Fibroblast of the conjunctiva (primary cell): ENCODE measurements around the gene CEACAM16.
"Not testable (repeated sequence)": the region's sequence is repeated elsewhere in the genome, so short reads cannot be mapped to it uniquely, and the experiment has no call there.

Experiments
- DNase-seq: peaks from one replicate; pipeline ENCODE4 v3.0.0-alpha.2; 2010; ENCODE audit warnings: low read depth

Gene CEACAM16

DNA sequence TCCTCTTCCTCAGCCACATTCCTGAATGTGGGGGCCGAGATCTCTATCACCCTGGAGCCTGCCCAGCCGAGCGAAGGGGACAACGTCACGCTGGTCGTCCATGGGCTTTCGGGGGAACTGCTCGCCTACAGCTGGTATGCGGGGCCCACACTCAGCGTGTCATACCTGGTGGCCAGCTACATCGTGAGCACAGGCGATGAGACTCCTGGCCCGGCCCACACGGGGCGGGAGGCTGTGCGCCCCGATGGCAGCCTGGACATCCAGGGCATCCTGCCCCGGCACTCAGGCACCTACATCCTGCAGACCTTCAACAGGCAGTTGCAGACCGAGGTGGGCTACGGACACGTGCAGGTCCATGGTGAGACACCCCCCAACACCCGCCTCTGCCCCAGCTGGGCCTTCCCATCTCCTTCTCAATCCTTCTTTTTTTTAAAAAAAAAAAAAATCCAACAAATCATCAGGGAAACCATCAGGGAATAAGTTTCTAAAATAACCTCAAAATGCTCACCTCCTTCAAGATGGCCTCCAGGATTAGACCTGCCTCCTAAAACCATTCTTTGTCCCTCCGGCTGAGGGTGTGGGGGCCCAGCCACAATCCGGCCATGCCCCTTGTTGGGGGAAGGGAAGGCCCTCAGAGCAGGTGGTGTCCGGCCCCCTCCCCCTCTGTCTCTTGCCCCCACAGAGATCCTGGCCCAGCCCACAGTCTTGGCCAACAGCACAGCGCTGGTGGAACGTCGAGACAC, 4.6 kb downstream of the CEACAM16 start:
- no peak for DNase-seq

DNA sequence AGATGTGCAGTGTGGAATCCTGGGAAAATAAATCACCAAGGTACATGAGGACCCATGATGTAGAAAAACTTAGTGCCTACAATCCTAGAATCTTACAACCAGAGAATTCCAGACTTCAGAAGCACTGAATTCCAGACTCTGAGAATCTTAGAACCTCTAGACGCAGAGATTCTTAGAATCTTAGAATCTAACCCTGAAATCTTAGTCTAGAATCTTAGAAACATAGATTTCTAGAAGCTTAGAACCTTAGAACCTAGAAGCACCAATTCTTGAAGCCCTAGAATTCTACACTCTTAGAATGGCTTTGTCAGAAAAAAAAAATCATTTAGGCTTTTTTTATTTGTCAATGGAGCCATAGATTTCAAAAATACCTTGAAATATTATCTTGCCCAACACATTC, 6.0 kb downstream of the CEACAM16 start:
- no peak for DNase-seq

DNA sequence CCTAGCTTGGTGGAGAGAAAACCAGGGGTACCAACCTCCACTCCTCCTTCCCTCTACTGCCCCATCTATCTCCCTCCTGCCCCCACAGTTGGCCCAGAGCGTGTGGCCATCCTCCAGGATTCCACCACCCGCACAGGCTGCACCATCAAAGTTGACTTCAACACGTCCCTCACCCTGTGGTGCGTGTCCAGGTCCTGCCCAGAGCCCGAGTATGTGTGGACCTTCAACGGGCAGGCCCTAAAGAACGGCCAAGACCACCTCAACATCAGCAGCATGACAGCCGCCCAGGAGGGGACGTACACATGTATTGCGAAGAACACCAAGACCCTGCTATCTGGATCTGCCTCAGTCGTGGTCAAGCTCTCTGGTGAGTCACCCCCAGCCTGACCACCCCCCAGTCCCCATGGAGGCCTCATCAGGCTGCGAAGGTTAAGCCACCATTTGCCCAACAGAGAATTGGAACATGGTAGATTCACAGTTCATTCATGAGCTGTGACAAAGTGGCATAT, 6.6 kb downstream of the CEACAM16 start:
- no peak for DNase-seq

DNA sequence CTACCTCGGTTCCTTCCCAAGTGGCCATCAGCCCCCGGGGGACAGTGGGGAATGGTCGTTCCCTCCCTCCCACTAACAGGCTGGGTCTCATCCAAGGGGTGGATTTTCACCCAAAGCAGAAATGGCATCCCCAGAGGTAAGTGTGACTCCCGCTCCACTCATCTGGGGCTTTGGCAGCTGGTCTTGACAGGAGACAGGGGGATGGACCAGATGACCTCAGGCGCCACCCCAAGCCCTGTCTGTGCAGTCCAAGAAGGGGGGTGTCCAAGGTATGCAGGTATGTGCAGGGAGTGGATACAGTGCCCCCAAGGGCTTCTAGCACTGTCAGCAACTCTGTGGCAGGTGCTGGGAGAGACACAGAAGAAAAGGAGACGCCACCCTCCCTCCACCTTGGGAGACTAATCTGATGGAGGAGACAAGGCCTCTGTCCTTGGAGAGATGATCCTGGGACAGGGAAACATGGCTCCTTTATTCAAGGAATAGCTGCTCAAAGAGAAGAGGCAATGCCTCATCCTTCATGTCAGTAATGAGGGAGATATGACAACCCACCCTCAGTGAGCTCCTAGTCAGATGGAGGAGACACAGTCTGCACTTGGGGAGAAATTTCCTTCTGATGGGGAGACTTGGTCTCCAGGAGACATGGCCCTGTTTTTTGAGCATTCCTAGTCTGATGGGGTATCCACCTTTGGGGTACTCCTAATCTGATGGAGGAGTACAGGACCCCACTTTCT, 7.7 kb downstream of the CEACAM16 start:
- no peak for DNase-seq

DNA sequence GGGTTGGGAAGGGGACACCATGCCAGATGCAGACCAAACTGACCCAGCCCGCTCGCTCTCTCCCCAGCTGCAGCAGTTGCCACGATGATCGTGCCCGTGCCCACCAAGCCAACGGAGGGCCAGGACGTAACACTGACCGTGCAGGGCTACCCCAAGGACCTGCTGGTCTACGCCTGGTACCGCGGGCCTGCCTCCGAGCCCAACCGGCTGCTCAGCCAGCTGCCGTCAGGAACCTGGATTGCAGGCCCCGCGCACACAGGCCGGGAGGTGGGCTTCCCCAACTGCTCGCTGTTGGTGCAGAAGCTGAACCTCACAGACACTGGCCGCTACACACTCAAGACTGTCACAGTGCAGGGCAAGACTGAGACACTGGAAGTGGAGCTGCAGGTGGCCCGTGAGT, 8.8 kb downstream of the CEACAM16 start:
- DNase-seq: no peak

DNA sequence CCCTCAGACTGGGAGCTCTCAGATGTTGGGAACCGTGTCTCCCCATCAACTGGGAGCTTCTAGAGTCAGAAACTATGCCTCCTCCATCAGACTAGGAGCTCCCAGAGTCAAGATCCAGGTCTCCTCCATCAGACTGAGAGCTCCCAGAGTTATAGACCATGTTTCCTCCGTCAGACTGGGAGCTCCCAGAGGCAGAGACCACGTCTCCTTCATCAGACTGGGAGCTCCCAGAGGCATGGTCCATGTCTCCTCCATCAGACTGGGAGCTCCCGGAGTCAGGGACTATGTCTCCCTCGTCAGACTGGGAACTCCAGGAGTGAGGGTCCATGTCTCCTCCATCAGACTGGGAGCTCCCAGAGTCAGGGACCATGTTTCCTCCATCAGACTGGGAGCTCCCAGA, 10.0 kb downstream of the CEACAM16 start:
- DNase-seq: no peak

DNA sequence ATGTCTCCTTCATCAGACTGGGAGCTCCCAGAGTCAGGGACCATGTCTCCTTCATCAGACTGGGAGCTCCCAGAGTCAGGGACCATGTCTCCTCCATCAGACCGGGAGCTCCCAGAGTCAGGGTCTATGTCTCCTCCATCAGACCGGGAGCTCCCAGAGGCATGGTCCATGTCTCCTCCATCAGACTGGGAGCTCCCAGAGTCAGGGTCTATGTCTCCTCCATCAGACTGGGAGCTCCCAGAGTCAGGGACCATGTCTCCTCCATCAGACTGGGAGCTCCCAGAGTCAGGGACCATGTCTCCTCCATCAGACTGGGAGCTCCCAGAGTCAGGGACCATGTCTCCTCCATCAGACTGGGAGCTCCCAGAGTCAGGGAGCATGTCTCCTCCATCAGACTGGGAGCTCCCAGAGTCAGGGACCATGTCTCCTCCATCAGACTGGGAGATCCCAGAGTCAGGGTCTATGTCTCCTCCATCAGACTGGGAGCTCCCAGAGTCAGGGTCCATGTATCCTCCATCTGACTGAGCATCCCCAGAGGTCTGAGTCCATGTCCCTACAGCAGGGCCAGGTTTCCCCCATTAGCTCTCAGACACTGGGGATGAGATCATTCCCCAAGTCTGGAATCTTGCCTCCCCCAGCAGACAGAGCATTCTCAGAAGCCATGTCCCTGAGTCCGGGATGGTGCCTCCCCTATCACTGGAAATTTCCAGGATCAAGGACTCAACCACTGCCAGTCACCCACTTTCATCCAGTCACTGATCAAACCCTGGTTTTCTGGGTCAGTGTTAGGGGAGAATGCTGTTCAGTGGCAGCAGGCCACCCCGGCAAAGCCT, 10.7 kb downstream of the CEACAM16 start:
- not testable (repeated sequence) for DNase-seq

DNA sequence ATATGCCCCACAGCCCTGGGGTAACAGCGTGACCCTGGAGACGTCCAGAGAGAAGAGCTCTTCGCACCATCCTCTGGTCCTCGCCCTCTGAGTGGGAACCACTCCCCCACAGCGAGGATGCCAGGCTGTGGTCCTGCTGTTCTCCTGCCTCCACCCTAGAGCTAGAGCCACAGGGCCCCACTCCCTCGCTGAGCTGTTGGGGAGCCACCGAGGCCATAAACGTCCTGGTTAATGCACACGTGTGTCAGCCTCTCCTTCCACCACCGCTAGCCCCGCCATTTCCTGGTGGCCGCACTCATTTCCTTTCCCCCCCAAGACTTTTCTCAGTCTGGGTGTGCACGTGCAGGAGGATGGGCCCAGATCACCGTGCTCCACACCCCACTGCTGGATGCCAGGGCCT, 11.5 kb downstream of the CEACAM16 start:
- DNase-seq: no peak

DNA sequence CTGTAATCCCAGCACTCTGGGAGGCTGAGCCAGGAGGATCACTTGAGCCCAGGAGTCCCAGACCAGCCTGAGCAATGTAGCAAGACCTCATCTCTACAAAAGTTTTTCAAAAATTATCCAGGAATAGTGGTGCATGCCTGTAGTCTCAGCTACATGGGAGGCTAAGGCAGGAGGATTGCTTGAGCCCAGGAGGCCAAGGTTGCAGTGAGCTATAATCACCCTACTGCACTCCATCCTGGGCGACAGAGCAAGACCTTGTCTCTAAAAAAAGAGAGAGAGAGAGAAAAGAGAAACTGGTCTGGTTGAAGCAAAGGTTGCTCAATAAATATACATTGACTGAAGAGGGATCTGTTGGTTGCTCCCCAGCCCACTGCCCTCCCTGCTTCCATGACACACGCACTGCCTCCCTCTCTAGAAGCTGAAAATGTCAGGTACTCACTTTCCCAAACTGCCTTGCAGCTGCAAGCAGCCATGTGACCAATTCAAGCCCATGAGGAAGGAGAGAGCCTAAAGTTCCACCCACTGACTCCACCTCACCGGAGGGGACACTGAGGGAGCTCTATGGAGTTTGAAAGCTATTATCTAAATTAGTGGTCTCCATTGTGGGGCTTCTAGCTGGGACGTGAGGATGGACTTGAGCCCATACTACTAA, 14.0 kb downstream of the CEACAM16 start:
- DNase-seq: no peak

DNA sequence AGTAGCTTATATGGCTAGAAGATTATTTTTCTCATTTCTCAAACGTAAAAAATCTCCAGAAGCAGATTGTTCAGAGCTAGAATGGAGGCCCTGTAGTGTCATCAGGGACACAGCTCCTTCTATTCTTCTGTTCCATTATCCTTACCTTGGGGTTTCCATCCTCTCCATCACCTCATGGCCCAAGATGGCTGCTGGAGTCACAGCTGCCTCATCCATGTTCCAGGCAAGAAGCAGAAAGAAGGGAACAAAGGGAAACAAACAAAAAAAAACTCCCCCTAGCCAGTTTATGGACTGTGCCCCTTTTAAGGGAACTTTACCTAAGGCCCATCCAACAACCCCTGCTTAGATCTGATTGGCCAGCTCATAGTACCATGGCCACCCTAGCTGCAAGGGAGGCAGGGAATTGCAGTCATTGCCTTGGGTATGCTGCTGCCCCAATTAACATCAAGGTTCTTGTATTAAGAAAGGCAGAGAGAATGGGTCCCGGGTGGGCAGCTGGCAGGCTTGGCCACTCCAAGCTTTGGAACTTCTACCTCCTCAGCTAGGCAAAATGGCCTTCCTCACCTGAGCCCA, 15.7 kb downstream of the CEACAM16 start:
- no peak for DNase-seq

DNA sequence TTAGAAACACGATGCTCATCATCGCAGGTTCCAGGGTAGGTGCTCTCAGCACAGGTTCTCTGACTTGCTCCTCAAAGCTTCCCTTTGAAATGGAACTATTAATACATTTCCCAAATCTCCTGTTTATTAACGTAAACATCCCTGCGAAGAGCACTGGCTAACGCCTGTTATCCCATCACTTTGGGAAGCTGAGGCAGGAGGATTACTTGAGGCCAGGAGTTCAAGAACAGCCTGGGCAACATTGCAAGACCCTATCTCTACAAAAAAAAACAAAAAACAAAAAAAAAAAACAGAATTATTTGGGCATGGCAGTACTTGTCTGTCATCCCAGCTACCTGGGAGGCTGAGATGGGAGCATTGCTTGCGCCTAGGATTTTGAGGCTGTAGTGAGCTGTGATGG, 18.7 kb downstream of the CEACAM16 start:
- no peak for DNase-seq

DNA sequence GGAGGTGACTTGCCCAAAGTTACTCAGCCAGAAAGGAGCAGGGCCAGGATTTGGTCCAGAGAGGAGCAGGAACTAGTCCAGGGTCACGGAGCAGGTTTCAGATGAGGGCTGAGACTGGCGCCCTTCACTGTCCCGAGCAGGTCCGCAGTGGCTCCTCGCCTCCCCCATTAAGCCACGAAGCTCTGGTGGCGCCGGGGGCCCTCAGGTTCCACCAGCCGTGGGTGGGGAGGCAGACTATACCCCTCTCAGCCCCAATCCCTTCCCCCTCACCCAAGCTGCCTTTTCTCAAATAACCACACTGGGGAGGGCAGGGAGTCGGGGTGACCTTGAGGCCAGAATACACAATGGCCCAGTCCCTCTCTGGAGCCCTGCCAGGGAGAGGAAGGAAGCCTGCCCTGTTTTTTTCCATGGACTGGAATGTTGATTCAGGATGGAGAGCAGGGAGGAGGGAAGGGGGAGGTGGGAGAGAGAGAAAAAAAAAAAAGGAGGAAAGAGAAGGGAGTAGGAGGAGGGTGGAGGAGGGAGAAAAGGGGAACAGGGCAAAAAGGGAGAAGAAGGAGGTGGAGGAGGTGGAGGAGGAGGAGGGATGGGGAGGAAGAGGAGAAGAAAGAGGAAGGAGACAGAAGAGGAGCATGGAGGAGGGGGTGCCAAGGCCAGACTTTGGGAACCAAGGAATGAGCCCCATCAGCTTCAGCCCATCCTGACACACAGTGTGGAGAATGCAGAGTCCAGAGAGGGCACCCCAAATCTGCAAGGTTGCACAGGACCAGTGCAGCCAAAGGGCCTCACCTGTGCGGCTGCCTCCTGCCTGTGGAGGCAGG, 19.7 kb downstream of the CEACAM16 start:
- DNase-seq: no peak

DNA sequence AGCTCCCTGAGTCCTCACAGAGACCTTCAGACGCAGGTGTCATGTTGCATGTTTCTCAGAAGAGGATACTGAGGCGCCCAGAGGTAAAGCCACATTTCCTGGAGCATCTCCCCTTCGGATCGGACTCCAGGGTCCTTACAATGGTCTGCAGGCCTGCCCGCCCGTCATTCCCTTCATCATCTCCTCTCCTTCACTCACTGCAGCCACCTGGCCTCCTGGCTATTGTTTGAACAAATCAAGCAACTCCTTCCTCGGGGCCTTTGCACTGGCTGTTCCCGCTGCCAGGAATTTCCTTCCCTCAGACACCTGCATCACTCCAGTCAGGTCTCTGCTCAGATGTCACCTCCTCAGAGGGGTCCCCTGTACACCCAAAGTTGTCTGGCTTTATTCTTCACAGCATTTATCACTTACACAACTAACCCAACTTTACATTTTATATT, 20.3 kb downstream of the CEACAM16 start:
- no peak for DNase-seq

DNA sequence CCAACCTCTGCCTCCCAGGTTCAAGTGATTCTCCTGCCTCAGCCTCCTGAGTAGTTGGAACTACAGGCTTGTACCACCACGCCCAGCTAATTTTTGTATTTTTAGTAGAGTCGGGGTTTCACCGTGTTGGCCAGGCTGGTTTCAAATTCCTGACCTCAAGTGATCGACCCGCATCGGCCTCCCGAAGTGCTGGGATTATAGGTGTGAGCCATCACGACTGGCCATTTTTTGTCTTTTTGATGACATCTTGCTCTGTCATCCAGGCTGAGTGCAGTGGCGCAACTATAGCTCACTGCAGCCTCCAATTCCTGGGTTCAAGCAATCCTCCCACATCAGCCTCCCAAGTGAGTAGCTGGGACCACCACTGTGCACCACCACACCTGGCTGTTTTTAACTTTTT, 21.4 kb downstream of the CEACAM16 start:
- not testable (repeated sequence) for DNase-seq

DNA sequence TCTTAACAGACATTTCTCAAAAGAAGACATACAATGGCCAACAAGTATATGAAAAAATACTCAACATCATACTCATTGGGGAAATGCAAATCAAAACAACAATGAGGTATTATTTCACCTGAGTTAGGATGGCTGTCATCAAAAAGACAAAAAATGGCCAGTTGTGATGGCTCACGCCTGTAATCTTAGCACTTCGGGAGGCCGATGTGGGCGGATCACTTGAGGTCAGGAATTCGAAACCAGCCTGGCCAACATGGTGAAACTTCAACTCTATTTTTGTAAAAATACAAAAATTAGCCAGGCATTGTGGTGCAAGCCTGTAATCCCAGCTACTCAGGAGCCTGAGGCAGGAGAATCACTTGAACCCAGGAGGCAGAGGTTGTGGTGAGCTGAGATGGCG, 22.0 kb downstream of the CEACAM16 start:
- DNase-seq: no peak

DNA sequence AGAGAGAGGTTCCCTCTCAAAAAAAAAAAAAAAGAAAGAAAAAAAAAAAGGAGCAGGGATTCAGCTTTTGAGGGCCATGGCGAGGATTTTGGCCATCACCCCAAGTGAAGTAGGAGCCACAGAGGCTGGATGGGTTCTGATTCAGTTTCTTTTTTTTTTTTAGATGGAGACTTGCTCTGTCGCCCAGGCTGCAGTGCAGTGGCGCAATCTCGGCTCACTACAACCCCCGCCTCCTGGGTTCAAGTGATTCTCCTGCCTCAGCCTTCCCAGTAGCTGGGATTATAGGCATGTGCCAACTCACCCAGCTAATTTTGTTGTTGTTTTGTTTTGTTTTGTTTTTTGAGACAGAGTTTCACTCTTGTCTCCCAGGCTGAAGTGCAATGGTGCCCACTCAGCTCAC, 22.4 kb downstream of the CEACAM16 start:
- DNase-seq: not testable (repeated sequence)

DNA sequence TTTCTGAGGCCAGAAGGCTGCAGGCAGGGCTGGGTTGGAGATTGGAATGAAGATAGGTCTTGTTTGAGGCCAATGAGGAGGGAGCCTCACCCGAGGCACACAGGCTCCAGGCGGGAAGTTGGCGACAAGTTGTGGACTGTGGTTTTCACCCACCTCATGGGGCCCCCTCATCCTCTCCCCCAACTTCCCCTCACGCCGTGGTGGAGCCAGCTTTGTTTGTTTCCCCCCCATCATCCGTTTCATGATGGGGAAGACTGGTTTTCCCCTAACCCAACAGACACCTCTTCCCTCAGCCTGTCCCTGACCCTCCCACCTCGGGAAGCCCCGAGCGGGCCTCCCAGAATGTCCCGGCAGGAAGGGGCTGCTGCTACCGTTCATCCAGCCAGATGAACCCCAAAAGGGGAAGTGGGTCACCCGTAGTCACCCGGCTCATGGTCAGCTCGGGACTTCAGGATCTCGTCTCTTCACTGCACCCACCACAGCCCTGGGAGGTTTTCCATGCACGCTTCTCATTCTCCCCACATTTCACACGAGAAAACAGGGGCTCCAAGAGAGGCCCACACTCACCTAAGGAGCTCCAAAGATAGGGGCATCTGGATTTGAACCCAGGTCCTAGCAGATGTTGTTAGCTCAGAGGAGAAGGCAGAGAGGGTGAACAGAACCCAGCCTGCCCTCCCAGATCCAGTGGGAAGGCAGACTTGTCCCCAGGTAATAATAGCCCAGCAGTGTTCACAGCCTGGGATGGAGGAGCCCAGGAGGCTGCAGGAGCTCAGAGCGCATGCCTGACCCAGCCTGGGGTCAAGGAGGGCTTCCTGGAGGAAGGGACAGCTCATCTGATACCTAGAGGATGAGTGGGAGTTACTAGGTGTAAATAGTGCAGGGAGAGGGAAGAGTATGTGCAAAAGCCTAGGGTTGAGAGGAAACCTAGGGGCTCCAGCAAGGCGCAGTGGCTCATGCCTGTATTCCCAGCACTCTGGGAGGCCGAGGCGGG, 23.5 kb downstream of the CEACAM16 start:
- DNase-seq: no peak

DNA sequence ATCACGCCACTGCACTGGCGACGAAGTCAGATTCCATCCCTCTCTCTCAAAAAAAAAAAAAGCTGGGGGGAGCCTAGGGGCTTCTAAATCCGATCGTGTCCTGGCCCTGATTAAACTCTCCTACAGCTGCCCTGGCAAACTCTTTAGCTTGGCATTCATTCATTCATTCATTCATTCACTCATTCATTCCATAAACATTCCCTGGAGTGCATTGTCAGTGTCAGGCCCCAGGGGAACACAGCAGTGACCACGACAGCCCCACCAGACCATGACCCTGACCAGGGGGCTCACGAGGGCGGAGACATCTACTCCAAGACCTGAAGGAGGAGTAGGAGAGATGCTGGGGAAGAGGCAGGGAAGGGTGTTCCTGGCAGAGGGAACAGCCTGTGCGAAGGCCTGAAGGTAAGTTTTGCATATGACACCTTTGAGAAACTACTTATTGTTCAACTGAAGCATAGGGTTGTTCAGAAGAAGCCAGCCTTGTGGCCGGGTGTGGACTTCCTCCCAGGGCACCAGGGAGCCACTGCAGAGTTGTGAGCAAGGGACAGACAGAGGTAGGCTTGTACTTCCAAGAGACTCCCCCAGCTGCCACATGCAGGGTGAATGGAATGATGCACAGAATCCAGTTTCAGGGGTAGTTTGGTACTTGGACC, 24.5 kb downstream of the CEACAM16 start:
- DNase-seq: no peak

DNA sequence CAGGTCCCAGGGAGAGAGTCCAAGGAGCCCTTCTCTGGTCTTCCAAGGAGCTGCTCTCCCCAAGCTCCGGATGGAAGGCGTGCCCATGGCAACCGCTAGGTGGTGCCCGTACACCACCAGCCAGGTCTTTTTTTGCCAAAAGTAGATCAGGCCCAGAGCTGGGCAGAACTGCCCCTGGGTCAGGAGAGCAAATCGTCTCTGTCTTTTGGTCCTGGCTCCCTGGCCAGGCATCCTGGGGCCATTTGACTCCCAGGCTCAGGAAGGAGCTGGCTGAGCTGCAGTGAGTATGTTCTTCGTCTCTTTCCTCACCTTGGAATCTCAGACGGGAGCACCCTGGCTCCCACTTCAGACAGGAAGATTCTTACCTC, 25.0 kb downstream of the CEACAM16 start:
- DNase-seq: peak; percentile 65
